ENCODE data around the gene GOLGA2.

The GOLGA2 gene

DNA sequence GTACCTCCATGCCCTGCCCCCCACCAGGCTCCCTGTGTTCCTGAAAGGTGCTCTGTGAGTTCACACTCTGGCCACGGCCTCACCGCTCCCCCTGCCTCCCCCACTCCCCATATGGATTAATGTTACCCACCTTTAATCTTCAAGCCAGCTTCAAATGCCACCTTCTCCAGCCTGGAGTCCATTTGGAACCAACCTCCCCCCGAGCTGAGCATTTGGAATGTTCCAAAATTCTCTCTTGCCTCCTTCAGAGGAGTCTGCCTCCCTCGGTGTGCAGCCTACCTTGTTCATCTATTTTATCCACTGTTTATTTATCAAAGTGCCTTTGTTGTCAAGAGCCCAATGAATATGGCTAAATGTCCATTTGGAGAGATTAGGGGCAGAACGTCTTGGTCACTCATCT lies 4.3 kb downstream of the GOLGA2 start:
- Histone ChIP-seq H3K9me3 (ENCODE audit: control insufficient read depth, low read length) (no peaks in the 10 kb centered on the region), H3K36me3 (ENCODE audit: control insufficient read depth, insufficient read depth, low read length) (peaks cover 67% of the 10 kb centered on the region), H3K4me1 (ENCODE audit: control insufficient read depth, insufficient read depth, low read length, poor library complexity, severe bottlenecking) (no peaks in the 10 kb centered on the region), H3K27ac (ENCODE audit: low read depth, low read length, severe bottlenecking) (no peak overlapping the region), H3K4me3 (ENCODE audit: extremely low read depth, insufficient read depth, low read length, poor library complexity, severe bottlenecking) (no peak overlapping the region)
- WGBS, 2 experiments (ENCODE audit: insufficient coverage in 2 of 2): 98 to 100% methylated on average over 3 to 4 of the region's 5 CpGs

DNA sequence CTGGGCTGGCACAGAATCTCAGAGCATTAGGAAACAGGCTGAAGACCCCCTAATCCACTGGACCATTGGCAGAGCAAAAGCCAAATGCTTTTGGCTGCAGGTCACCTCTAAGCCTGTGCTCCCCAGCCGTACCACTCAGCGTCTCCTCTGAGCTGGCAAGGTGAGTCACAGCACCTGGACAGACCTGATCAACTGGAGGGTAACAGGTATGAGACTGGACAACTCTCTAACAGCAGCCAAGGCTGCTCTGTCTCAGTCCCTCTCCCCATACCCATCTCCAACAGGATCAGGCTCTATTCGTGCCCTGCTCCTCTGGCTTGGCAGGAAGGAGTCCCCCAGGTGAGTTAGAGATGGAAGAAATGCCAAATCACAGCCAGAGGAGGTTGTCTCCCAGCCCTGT lies 4.7 kb downstream of the GOLGA2 start:
- 88 to 94% methylated on average over 2 to 3 of the region's 3 CpGs for WGBS, 2 experiments (ENCODE audit: insufficient coverage in 2 of 2)
- peaks cover 71% of the 10 kb centered on the region for H3K36me3 ChIP-seq (ENCODE audit: control insufficient read depth, insufficient read depth, low read length)

GRCh38 chr9:128266868-128267590 lies 8.8 kb downstream of the GOLGA2 start:
- WGBS, 2 experiments (ENCODE audit: insufficient coverage in 2 of 2): 96% methylated on average over 14 to 15 of the region's 15 CpGs
- Histone ChIP-seq H3K27ac (ENCODE audit: low read depth, low read length, severe bottlenecking) (no peak overlapping the region), H3K36me3 (ENCODE audit: control insufficient read depth, insufficient read depth, low read length) (peaks cover 76% of the 10 kb centered on the region), H3K9me3 (ENCODE audit: control insufficient read depth, low read length) (no peaks in the 10 kb centered on the region), H3K4me3 (ENCODE audit: extremely low read depth, insufficient read depth, low read length, poor library complexity, severe bottlenecking) (no peak overlapping the region), H3K4me1 (ENCODE audit: control insufficient read depth, insufficient read depth, low read length, poor library complexity, severe bottlenecking) (no peaks in the 10 kb centered on the region)

More for the DNA sequence above, 4.7 kb downstream of the GOLGA2 start:
- no peaks in the 10 kb centered on the region for H3K4me1 ChIP-seq (ENCODE audit: control insufficient read depth, insufficient read depth, low read length, poor library complexity, severe bottlenecking)
- no peak overlapping the region for H3K4me3 ChIP-seq (ENCODE audit: extremely low read depth, insufficient read depth, low read length, poor library complexity, severe bottlenecking)
- H3K9me3 ChIP-seq (ENCODE audit: control insufficient read depth, low read length): no peaks in the 10 kb centered on the region
- no peak overlapping the region for H3K27ac ChIP-seq (ENCODE audit: low read depth, low read length, severe bottlenecking)

DNA sequence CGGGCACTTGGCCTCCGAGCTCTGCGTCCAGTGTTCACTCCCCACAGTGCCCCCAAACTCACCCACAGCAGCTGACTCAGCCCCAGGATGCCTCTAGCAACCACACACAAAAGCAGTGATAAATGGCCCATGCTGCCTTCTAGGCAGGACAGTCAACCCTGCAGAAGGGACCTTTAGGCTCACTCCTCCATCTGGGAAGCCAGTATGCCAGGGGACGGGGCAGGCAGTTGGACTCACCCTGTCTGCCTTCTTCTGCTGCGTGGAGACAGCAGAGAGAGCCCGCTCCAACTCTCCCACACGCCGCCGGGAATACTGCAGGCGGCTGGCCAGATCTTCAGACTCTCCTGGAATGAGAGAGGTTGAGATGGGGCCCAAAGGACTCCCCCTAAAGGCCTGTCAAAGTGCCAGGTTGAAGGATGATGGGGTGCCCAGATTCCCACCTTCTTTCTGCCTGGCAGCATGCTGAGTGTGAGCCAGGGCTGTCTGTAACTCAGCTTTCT lies 10.4 kb downstream of the GOLGA2 start:
- Histone ChIP-seq H3K4me1 (ENCODE audit: control insufficient read depth, insufficient read depth, low read length, poor library complexity, severe bottlenecking) (no peaks in the 10 kb centered on the region), H3K36me3 (ENCODE audit: control insufficient read depth, insufficient read depth, low read length) (peaks cover 76% of the 10 kb centered on the region), H3K27ac (ENCODE audit: low read depth, low read length, severe bottlenecking) (no peak overlapping the region), H3K9me3 (ENCODE audit: control insufficient read depth, low read length) (no peaks in the 10 kb centered on the region), H3K4me3 (ENCODE audit: extremely low read depth, insufficient read depth, low read length, poor library complexity, severe bottlenecking) (no peak overlapping the region)
- WGBS, 2 experiments (ENCODE audit: insufficient coverage in 2 of 2): 93 to 100% methylated on average over 4 to 9 of the region's 10 CpGs

DNA sequence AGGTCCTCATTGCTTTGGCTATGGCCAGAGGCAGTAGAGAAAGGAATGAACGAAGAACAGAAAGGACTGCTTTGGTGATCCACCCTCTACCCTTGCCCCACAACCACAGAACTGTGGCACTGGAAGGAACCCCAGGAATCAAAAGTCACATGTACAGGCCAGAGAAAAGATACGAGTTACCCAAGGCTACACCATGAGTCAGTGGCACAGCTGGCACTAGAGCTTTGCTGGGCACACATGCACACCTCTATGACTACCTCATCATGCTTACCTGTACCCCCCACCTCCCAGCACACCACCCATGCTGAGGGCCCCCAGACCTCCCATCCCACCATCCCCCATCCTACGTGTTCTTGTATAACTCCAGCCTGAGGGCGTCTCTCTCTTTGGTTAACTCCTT lies 13.1 kb downstream of the GOLGA2 start:
- WGBS, 2 experiments (ENCODE audit: insufficient coverage in 2 of 2): 92 to 100% methylated on average over 1 to 2 of the region's 4 CpGs
- no peak overlapping the region for H3K27ac ChIP-seq (ENCODE audit: low read depth, low read length, severe bottlenecking)
- H3K36me3 ChIP-seq (ENCODE audit: control insufficient read depth, insufficient read depth, low read length): peaks cover 86% of the 10 kb centered on the region

GRCh38 chr9:128260340-128260739 lies 15.5 kb downstream of the GOLGA2 start:
- 92 to 98% methylated on average over 11 to 17 of the region's 17 CpGs for WGBS, 2 experiments (ENCODE audit: insufficient coverage in 2 of 2)
- Histone ChIP-seq H3K4me3 (ENCODE audit: extremely low read depth, insufficient read depth, low read length, poor library complexity, severe bottlenecking) (no peak overlapping the region), H3K27ac (ENCODE audit: low read depth, low read length, severe bottlenecking) (no peak overlapping the region), H3K9me3 (ENCODE audit: control insufficient read depth, low read length) (no peaks in the 10 kb centered on the region), H3K36me3 (ENCODE audit: control insufficient read depth, insufficient read depth, low read length) (peaks cover 84% of the 10 kb centered on the region), H3K4me1 (ENCODE audit: control insufficient read depth, insufficient read depth, low read length, poor library complexity, severe bottlenecking) (peaks cover 2% of the 10 kb centered on the region)

More for the DNA sequence above, 13.1 kb downstream of the GOLGA2 start:
- Histone ChIP-seq H3K9me3 (ENCODE audit: control insufficient read depth, low read length) (no peaks in the 10 kb centered on the region), H3K4me1 (ENCODE audit: control insufficient read depth, insufficient read depth, low read length, poor library complexity, severe bottlenecking) (no peaks in the 10 kb centered on the region), H3K4me3 (ENCODE audit: extremely low read depth, insufficient read depth, low read length, poor library complexity, severe bottlenecking) (no peak overlapping the region)

DNA sequence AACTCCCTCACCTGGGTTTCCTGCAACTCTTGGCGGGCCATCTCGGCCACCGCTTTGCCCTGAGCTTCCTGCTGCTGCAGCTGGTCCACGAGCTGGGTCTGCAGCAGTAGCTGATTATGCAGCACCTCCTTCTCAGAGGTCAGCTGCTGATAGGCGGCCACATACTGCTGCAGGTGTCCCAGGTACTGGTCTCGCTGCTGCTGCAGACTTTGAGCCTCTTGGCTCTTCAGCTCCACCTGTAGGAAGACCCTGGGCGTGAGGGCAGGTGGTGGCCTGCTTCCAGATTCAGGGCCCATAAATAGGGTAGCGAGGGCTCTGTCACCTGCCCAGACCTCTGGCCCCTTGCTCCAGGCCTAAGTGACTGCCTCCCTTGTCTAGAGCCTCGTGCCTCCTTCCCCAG lies 16.7 kb downstream of the GOLGA2 start:
- H3K9me3 ChIP-seq (ENCODE audit: control insufficient read depth, low read length): no peaks in the 10 kb centered on the region
- H3K4me1 ChIP-seq (ENCODE audit: control insufficient read depth, insufficient read depth, low read length, poor library complexity, severe bottlenecking): peaks cover 6% of the 10 kb centered on the region
- H3K27ac ChIP-seq (ENCODE audit: low read depth, low read length, severe bottlenecking): no peak overlapping the region
- peaks cover 82% of the 10 kb centered on the region for H3K36me3 ChIP-seq (ENCODE audit: control insufficient read depth, insufficient read depth, low read length)
- no peak overlapping the region for H3K4me3 ChIP-seq (ENCODE audit: extremely low read depth, insufficient read depth, low read length, poor library complexity, severe bottlenecking)
- 93 to 96% methylated on average over 9 of the region's 9 CpGs for WGBS, 2 experiments (ENCODE audit: insufficient coverage in 2 of 2)

DNA sequence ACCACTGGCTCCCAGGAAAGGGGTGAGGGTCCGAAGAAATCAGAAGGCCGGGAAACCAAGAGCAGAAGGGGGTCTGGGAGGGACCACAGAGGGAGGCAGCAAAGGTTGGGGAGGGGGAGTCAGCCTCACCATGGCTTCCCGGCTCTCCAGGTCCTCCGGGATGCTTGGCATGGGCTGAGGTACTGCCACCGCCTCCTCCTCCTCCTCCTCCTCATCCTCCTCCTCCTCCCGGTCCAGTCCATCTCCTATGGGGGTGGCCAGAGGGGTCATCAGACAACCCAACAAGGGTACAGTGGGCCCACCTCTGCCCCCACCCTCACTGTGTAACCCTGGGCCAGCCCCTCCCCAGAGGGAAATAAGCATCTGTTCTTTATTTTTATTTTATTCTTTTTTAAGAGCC lies 17.5 kb downstream of the GOLGA2 start:
- peaks cover 82% of the 10 kb centered on the region for H3K36me3 ChIP-seq (ENCODE audit: control insufficient read depth, insufficient read depth, low read length)
- 90 to 100% methylated on average over 2 of the region's 6 CpGs for WGBS, 2 experiments (ENCODE audit: insufficient coverage in 2 of 2)
- no peaks in the 10 kb centered on the region for H3K9me3 ChIP-seq (ENCODE audit: control insufficient read depth, low read length)
- H3K4me3 ChIP-seq (ENCODE audit: extremely low read depth, insufficient read depth, low read length, poor library complexity, severe bottlenecking): no peak overlapping the region
- no peak overlapping the region for H3K27ac ChIP-seq (ENCODE audit: low read depth, low read length, severe bottlenecking)
- peaks cover 6% of the 10 kb centered on the region for H3K4me1 ChIP-seq (ENCODE audit: control insufficient read depth, insufficient read depth, low read length, poor library complexity, severe bottlenecking)

DNA sequence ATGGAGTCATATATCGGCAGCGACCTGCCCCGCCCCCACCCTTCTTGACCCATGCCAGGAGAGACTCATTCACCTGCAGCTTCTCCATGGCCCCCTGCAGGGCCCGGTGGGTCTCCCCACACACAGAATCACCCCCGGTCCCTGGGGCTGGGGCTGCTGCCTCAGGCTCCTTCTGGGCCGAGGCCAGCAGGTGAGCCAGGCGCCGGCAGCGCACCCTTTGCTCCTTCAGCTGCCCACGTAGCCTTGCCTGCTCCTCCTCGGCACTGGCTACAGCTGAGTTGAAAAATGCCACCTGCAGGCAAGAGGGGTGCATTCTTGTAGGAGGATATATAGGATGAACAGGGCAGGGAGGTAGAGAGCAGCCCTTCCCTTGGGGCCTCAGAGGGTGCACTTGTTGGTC lies 17.9 kb downstream of the GOLGA2 start:
- peaks cover 6% of the 10 kb centered on the region for H3K4me1 ChIP-seq (ENCODE audit: control insufficient read depth, insufficient read depth, low read length, poor library complexity, severe bottlenecking)
- H3K36me3 ChIP-seq (ENCODE audit: control insufficient read depth, insufficient read depth, low read length): peaks cover 81% of the 10 kb centered on the region
- H3K27ac ChIP-seq (ENCODE audit: low read depth, low read length, severe bottlenecking): no peak overlapping the region
- 93 to 100% methylated on average over 5 to 11 of the region's 11 CpGs for WGBS, 2 experiments (ENCODE audit: insufficient coverage in 2 of 2)
- H3K4me3 ChIP-seq (ENCODE audit: extremely low read depth, insufficient read depth, low read length, poor library complexity, severe bottlenecking): no peak overlapping the region
- no peaks in the 10 kb centered on the region for H3K9me3 ChIP-seq (ENCODE audit: control insufficient read depth, low read length)

GRCh38 chr9:128257086-128257825 lies 18.6 kb downstream of the GOLGA2 start:
- Histone ChIP-seq H3K4me1 (ENCODE audit: control insufficient read depth, insufficient read depth, low read length, poor library complexity, severe bottlenecking) (peaks cover 6% of the 10 kb centered on the region), H3K36me3 (ENCODE audit: control insufficient read depth, insufficient read depth, low read length) (peaks cover 74% of the 10 kb centered on the region), H3K9me3 (ENCODE audit: control insufficient read depth, low read length) (no peaks in the 10 kb centered on the region), H3K4me3 (ENCODE audit: extremely low read depth, insufficient read depth, low read length, poor library complexity, severe bottlenecking) (no peak overlapping the region), H3K27ac (ENCODE audit: low read depth, low read length, severe bottlenecking) (no peak overlapping the region)
- 92% methylated on average over 18 to 20 of the region's 23 CpGs for WGBS, 2 experiments (ENCODE audit: insufficient coverage in 2 of 2)
